CD14-positive monocyte (primary cell): ENCODE measurements around the gene SLC22A14. TPM values are rescaled to one million over a fixed set of nuclear protein-coding genes. Genes with fewer than 3 reads are reported as not detected.
"Not testable (repeated sequence)": the region's sequence is repeated elsewhere in the genome, so short reads cannot be mapped to it uniquely, and the experiment has no call there.

Experiments
- DNase-seq, 3 donors: peaks; one replicate each; pipeline ENCODE4 v3.0.0-alpha.2; 2011 to 2022
- H2AFZ ChIP-seq: 2 replicates; pipeline ENCODE4 v1.6.0; 2012; ENCODE audit warnings: mild to moderate bottlenecking, low read depth, low read length, inconsistent platforms; ENCODE audit not compliant: insufficient read depth, poor library complexity, severe bottlenecking
- H3K27ac ChIP-seq, 2 donors: 1 replicate in 1 of 2; 2 replicates in 1 of 2; pipeline ENCODE4 v1.5.1; 2012 to 2013; ENCODE audit warnings: low read length in 2 of 2, control low read depth in 1 of 2, inconsistent platforms in 1 of 2, low read depth in 1 of 2, mild to moderate bottlenecking in 1 of 2
- H3K27me3 ChIP-seq, 2 donors: one replicate each; pipeline versions ENCODE4 v1.6.0 to v1.6.1; 2011 to 2013; ENCODE audit warnings: low read length in 2 of 2; ENCODE audit not compliant: control insufficient read depth in 2 of 2, insufficient read depth in 2 of 2
- H3K36me3 ChIP-seq, 2 donors: replicated peaks in 1 of 2; 1 replicate in 1 of 2; 2 replicates in 1 of 2; pipeline versions ENCODE4 v1.5.1 to v1.6.1; 2012 to 2013; ENCODE audit warnings: low read length in 2 of 2, control low read depth in 1 of 2, inconsistent platforms in 1 of 2, mild to moderate bottlenecking in 1 of 2; ENCODE audit not compliant: insufficient read depth in 2 of 2, control insufficient read depth in 1 of 2
- H3K4me1 ChIP-seq, 2 donors: 1 replicate in 1 of 2; 2 replicates in 1 of 2; pipeline versions ENCODE4 v1.5.1 to v1.6.1; 2012 to 2013; ENCODE audit warnings: low read length in 2 of 2, control low read depth in 1 of 2, inconsistent platforms in 1 of 2, mild to moderate bottlenecking in 1 of 2, moderate library complexity in 1 of 2; ENCODE audit not compliant: insufficient read depth in 2 of 2, control insufficient read depth in 1 of 2
- H3K4me2 ChIP-seq: replicated peaks from 2 replicates; pipeline ENCODE3; 2012; ENCODE audit warnings: low read length, moderate library complexity, mild to moderate bottlenecking; ENCODE audit not compliant: poor library complexity, severe bottlenecking; ENCODE audit errors: extremely low read depth
- H3K4me3 ChIP-seq, 3 experiments: fragments of 200-600 bp in 1 of 3; sonication (generic) in 1 of 3; replicated peaks in 1 of 3; 1 replicate in 2 of 3; 2 replicates in 1 of 3; pipeline ENCODE4 v1.5.1; 2011 to 2013; ENCODE audit warnings: low read length in 3 of 3, mild to moderate bottlenecking in 3 of 3, control low read depth in 2 of 3, low read depth in 2 of 3, inconsistent platforms in 1 of 3, moderate library complexity in 1 of 3
- H3K79me2 ChIP-seq: 2 replicates; pipeline ENCODE4 v1.6.0; 2012; ENCODE audit warnings: mild to moderate bottlenecking, control low read depth, inconsistent platforms, low read length, moderate library complexity; ENCODE audit not compliant: insufficient read depth
- H3K9ac ChIP-seq: 2 replicates; pipeline ENCODE4 v1.6.0; 2017; ENCODE audit warnings: low read length, mild to moderate bottlenecking; ENCODE audit not compliant: insufficient read depth, poor library complexity, severe bottlenecking
- H3K9me3 ChIP-seq, 2 donors: replicated peaks in 1 of 2; 1 replicate in 1 of 2; 2 replicates in 1 of 2; pipeline versions ENCODE4 v1.5.1 to v1.6.1; 2012 to 2013; ENCODE audit warnings: low read length in 2 of 2, control low read depth in 1 of 2; ENCODE audit not compliant: control insufficient read depth in 1 of 2, insufficient read depth in 1 of 2
- H4K20me1 ChIP-seq: 2 replicates; pipeline ENCODE4 v1.6.0; 2012; ENCODE audit warnings: mild to moderate bottlenecking, low read length, control low read depth, moderate library complexity; ENCODE audit not compliant: insufficient read depth
- H3K27ac Mint-ChIP-seq, 7 donors: one replicate each; pipeline ENCODE4 v1.8.0; 2020; ENCODE audit warnings: mild to moderate bottlenecking in 7 of 7, mixed read lengths in 7 of 7, moderate library complexity in 6 of 7, inconsistent platforms in 2 of 7
- H3K27me3 Mint-ChIP-seq, 3 donors: one replicate each; pipeline ENCODE4 v1.8.0; 2021 to 2022; ENCODE audit warnings: low read depth in 3 of 3, mild to moderate bottlenecking in 3 of 3, mixed read lengths in 3 of 3, moderate library complexity in 3 of 3, inconsistent platforms in 1 of 3
- H3K36me3 Mint-ChIP-seq, 2 donors: one replicate each; pipeline ENCODE4 v1.8.0; 2020; ENCODE audit warnings: mixed read lengths in 2 of 2, inconsistent platforms in 1 of 2, mild to moderate bottlenecking in 1 of 2
- H3K4me1 Mint-ChIP-seq: one replicate; pipeline ENCODE4 v1.8.0; 2020; ENCODE audit warnings: mild to moderate bottlenecking, mixed read lengths
- H3K4me3 Mint-ChIP-seq, 2 donors: one replicate each; pipeline ENCODE4 v1.8.0; 2020; ENCODE audit warnings: mild to moderate bottlenecking in 2 of 2, mixed read lengths in 2 of 2, moderate library complexity in 1 of 2
- H3K9me3 Mint-ChIP-seq, 7 donors: one replicate each; pipeline ENCODE4 v1.8.0; 2020 to 2022; ENCODE audit warnings: mixed read lengths in 7 of 7, mild to moderate bottlenecking in 6 of 7, moderate library complexity in 6 of 7, inconsistent platforms in 2 of 7
- WGBS: methylation state at CpG from one replicate; pipeline ENCODE4 v1.1.5; 2013; ENCODE audit warnings: missing lambda C conversion rate; ENCODE audit not compliant: insufficient coverage; 5-methylcytosine and 5-hydroxymethylcytosine counted together
- intact Hi-C, 2 donors: fragments of 100-400 bp; cut with micrococcal nuclease; formaldehyde crosslinking; loops; one replicate each; pipeline versions ENCODE4 v1.15.0 to v1.15.1; 2023
- polyA plus RNA-seq, 3 donors: library from polyadenylated mRNA; depleted of rRNA in 1 of 3; unstranded in 2 of 3; stranded (reverse) in 1 of 3; fragments of 300-500 nt in 2 of 3; fragments of >200 nt in 1 of 3; fragmentation: Illumina TruSeq in 2 of 3; gene quantifications; 1 replicate in 2 of 3; 2 replicates in 1 of 3; pipeline ENCODE4 v1.2.3, GENCODE V29; 2012 to 2021
- TF ChIP-seq, protein P1 (sequence below): fragments of 200-600 bp; IDR thresholded peaks from one replicate; pipeline ENCODE4 v1.8.0; 2022; ENCODE audit warnings: antibody characterized with exemption, mild to moderate bottlenecking

Gene SLC22A14
- polyA plus RNA-seq, 3 donors = 0.45 TPM; not detected in 2

GRCh38 chr3:38235466-38235865 lies 46.6 kb upstream of the SLC22A14 start:
- no peak overlapping the region for H3K4me2 ChIP-seq
- H3K4me3 Mint-ChIP-seq = no peak overlapping the region
- peaks cover 0 to 12% of the 10 kb centered on the region in 2 donors for H3K9me3 ChIP-seq
- H3K27me3 Mint-ChIP-seq = no peaks in the 10 kb centered on the region
- peaks cover 85 to 92% of the 10 kb centered on the region in 2 donors for H3K36me3 Mint-ChIP-seq
- intact Hi-C loops = no loop called here
- no peaks in the 10 kb centered on the region for H3K4me1 ChIP-seq
- H4K20me1 ChIP-seq = no peaks in the 10 kb centered on the region
- H2AFZ ChIP-seq = no peak overlapping the region
- TF ChIP-seq, protein P1, sequence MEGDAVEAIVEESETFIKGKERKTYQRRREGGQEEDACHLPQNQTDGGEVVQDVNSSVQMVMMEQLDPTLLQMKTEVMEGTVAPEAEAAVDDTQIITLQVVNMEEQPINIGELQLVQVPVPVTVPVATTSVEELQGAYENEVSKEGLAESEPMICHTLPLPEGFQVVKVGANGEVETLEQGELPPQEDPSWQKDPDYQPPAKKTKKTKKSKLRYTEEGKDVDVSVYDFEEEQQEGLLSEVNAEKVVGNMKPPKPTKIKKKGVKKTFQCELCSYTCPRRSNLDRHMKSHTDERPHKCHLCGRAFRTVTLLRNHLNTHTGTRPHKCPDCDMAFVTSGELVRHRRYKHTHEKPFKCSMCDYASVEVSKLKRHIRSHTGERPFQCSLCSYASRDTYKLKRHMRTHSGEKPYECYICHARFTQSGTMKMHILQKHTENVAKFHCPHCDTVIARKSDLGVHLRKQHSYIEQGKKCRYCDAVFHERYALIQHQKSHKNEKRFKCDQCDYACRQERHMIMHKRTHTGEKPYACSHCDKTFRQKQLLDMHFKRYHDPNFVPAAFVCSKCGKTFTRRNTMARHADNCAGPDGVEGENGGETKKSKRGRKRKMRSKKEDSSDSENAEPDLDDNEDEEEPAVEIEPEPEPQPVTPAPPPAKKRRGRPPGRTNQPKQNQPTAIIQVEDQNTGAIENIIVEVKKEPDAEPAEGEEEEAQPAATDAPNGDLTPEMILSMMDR = no peak
- H3K27me3 ChIP-seq = no peaks in the 10 kb centered on the region
- peaks cover 44 to 81% of the 10 kb centered on the region in 2 donors for H3K36me3 ChIP-seq
- DNase-seq = no peak
- peak overlapping the region in 1 of 7 donors; percentile 34 for H3K27ac Mint-ChIP-seq
- H3K9me3 Mint-ChIP-seq = peaks cover 3 to 11% (median 5%) of the 10 kb centered on the region in 7 donors
- peaks cover 8% of the 10 kb centered on the region for H3K4me1 Mint-ChIP-seq
- no peak overlapping the region for H3K4me3 ChIP-seq
- H3K79me2 ChIP-seq = no peaks in the 10 kb centered on the region
- H3K27ac ChIP-seq = no peak overlapping the region
- no peak overlapping the region for H3K9ac ChIP-seq

DNA sequence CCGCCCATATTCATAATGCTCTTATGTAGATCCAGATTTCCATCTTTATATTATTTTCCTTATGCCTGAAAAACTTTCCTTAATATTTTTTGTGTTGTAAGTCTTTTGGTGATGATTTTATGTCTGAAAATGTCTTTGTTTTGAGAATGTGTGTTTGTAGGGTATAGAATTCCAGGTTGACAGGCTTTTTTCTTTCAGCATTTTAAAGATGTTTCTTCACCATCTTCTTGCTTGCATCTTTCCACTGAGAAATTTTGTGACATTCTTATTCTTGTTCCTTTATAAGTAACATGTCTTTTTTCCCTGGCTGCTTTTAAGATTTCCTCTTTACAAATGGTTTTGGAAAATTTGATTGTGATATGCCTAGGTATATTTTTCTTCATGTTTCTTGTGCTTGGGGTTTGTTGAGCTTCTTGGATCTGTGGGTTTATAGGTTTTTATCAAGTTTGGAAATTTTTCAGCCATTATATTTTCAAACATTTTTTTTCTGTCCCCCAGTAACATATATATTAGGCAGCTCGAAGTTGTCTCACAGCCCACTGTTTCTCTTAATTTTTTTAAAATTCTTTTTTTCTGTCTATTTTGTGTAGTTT lies 43.6 kb upstream of the SLC22A14 start:
- Mint-ChIP-seq H3K9me3 (peaks cover 3 to 11% (median 5%) of the 10 kb centered on the region in 7 donors), H3K4me1 (no peaks in the 10 kb centered on the region), H3K36me3 (peaks cover 74 to 88% of the 10 kb centered on the region in 2 donors), H3K27ac (no peak overlapping the region), H3K4me3 (no peak overlapping the region), H3K27me3 (no peaks in the 10 kb centered on the region)
- no peak for DNase-seq
- H3K27ac ChIP-seq = no peak overlapping the region
- H3K9me3 ChIP-seq = peaks cover 0 to 12% of the 10 kb centered on the region in 2 donors
- WGBS = no CpG with 5 or more reads among the region's 2 CpGs
- H3K9ac ChIP-seq = no peak overlapping the region
- no peak overlapping the region for H3K4me3 ChIP-seq
- intact Hi-C loops = no loop called here
- no peaks in the 10 kb centered on the region for H3K27me3 ChIP-seq
- H3K4me1 ChIP-seq = no peaks in the 10 kb centered on the region
- TF ChIP-seq, protein P1 = no peak
- no peak overlapping the region for H2AFZ ChIP-seq
- H3K79me2 ChIP-seq = no peaks in the 10 kb centered on the region
- H3K36me3 ChIP-seq = peaks cover 55 to 91% of the 10 kb centered on the region in 2 donors
- H4K20me1 ChIP-seq = no peaks in the 10 kb centered on the region
- no peak overlapping the region for H3K4me2 ChIP-seq

DNA sequence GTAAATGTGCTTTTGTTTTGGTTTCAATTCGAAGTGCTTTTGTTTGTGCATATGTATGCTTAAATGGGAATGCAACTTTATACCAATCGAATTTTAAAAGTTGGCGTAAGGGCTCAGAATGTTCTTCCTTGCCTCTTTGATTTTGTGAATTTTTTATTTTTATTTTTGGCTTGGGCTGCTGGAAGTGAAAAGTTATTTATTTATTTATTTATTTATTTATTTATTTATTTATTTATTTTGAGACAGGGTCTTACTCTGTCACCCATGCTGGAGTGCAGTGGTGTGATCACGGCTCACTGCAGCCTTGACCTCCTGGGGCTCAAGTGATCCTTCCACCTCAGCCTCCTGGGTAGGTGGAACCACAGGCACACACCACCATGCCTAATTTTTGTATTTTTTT lies 39.3 kb upstream of the SLC22A14 start:
- H2AFZ ChIP-seq, H3K4me3 ChIP-seq, H3K9me3 ChIP-seq, H3K4me1 ChIP-seq, H3K79me2 ChIP-seq, H3K9me3 Mint-ChIP-seq, H3K4me3 Mint-ChIP-seq, DNase-seq, H3K27me3 Mint-ChIP-seq, H3K27me3 ChIP-seq, H4K20me1 ChIP-seq, H3K27ac ChIP-seq, H3K4me1 Mint-ChIP-seq, intact Hi-C loops, H3K4me2 ChIP-seq, H3K9ac ChIP-seq: not testable (repeated sequence)
- Mint-ChIP-seq H3K36me3 (peaks cover 69 to 81% of the 10 kb centered on the region in 2 donors), H3K27ac (peak overlapping the region in 1 of 7 donors; percentile 17)
- H3K36me3 ChIP-seq = peaks cover 66 to 90% of the 10 kb centered on the region in 2 donors
- 100% methylated on average over 1 of the region's 4 CpGs for WGBS
